ENCODE results near the gene HSPE1.

- TF ChIP-seq PAX5 (IDR thresholded peaks at IDR 0.05; ENCODE audit: insufficient read depth, low read length, severe bottlenecking) (no peak), POLR2AphosphoS5 (IDR thresholded peaks at IDR 0.05; ENCODE audit: low read depth, low read length) (no peak)
These were observed 14.0 kb upstream of the HSPE1 start for GRCh38 chr2:197486175-197486574.

Data from GM12891 (cell line).